OCI-LY1 (cell line): ENCODE data around the gene CD70.

ENCODE experiments used
- EZH2 ChIP-seq: fragments of 200-600 bp; sonication (generic), shearing (Covaris generic); IDR thresholded peaks from 2 replicates; pipeline ENCODE4 v1.8.0; 2017; ENCODE audit warnings: borderline replicate concordance, mixed run types, mild to moderate bottlenecking, antibody characterized with exemption, low read length, moderate library complexity, mixed read lengths
- TF ChIP-seq, protein P1 (sequence below): fragments of 200-600 bp; sonication (generic), shearing (Covaris generic); IDR thresholded peaks from 2 replicates; pipeline ENCODE4 v1.5.1; 2017; ENCODE audit warnings: mild to moderate bottlenecking, antibody characterized with exemption, low read length, moderate library complexity, mixed read lengths

DNA sequence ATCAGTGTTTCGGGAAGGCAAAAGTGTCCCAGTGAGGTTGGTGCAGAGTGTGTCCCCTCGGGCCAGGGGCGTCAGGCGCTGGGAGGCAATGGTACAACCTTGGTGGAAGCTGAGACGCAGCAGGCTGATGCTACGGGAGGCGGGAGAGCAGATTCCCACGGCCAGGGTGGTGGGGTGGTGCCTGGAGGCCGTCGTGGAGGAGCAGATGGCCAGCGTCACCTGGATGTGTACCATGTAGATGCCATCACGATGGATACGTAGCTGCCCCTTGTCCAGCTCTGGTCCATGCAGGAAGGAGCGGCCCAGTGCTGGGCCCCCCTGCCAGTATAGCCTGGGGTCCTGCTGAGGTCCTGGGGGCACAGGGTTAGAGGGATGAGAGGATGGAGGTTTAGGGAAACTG lies 4.9 kb downstream of the CD70 start:
- TF ChIP-seq, protein P1, sequence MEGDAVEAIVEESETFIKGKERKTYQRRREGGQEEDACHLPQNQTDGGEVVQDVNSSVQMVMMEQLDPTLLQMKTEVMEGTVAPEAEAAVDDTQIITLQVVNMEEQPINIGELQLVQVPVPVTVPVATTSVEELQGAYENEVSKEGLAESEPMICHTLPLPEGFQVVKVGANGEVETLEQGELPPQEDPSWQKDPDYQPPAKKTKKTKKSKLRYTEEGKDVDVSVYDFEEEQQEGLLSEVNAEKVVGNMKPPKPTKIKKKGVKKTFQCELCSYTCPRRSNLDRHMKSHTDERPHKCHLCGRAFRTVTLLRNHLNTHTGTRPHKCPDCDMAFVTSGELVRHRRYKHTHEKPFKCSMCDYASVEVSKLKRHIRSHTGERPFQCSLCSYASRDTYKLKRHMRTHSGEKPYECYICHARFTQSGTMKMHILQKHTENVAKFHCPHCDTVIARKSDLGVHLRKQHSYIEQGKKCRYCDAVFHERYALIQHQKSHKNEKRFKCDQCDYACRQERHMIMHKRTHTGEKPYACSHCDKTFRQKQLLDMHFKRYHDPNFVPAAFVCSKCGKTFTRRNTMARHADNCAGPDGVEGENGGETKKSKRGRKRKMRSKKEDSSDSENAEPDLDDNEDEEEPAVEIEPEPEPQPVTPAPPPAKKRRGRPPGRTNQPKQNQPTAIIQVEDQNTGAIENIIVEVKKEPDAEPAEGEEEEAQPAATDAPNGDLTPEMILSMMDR: no peak
- TF ChIP-seq EZH2: no peak
